Activated gamma-delta T cell treated with Interleukin-2 at 50 U/mL for 16 hours (primary cell): Measurements from ENCODE around the gene MICAL3.
"Not testable (repeated sequence)": the region's sequence is repeated elsewhere in the genome, so short reads cannot be mapped to it uniquely, and the experiment has no call there.

Experiments
- DNase-seq: peaks from one replicate; pipeline ENCODE4 v3.0.0-alpha.2; 2020

Gene MICAL3

GRCh38 chr22:17876878-17877855 is 147.2 kb downstream of the MICAL3 start:
- not testable (repeated sequence) for DNase-seq

GRCh38 chr22:17876306-17876831 is 148.0 kb downstream of the MICAL3 start:
- DNase-seq: no peak

DNA sequence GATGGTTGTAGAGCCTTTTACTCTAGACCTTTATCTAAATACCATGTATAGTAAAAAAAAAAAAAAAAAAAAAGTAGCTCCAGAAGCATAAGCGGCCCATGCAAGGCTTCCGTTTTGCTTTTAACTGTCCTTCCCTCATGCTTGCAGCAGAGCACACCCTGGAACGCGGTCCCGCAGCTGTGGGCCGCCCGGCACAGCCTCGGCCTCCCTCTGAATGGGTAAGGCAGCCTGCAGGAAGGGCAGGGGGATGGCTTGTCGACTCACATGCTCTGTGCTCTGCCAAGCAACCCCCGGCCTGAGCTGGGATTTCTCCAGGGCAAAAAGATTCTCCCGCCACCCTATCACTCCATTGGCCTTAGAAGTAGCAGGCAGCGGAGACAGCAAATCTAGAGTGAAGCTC is 148.7 kb downstream of the MICAL3 start:
- no peak for DNase-seq

GRCh38 chr22:17875156-17875555 is 149.2 kb downstream of the MICAL3 start:
- no peak for DNase-seq

GRCh38 chr22:17874231-17874905 is 150.0 kb downstream of the MICAL3 start:
- no peak for DNase-seq

GRCh38 chr22:17873804-17874203 is 150.6 kb downstream of the MICAL3 start:
- DNase-seq: no peak

DNA sequence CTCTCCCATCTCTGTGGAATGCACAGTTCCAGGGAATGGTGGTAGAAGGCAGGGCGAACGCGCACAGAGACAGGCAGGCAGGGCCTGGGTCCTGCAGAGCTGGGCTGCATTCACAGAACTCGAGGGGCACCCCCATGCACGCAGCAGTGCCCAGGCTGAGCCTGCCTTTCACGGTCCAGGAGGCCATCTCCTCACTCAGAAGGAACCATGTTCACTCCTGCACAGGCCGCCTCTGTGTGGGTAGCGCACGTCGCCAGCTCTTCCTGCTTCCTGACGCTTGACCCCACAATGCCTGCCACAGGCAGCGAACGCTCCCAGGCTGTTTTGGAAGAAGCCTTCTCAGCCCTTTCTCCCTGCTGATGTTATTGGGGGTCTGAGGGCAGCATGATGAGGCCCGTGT is 151.2 kb downstream of the MICAL3 start:
- no peak for DNase-seq

DNA sequence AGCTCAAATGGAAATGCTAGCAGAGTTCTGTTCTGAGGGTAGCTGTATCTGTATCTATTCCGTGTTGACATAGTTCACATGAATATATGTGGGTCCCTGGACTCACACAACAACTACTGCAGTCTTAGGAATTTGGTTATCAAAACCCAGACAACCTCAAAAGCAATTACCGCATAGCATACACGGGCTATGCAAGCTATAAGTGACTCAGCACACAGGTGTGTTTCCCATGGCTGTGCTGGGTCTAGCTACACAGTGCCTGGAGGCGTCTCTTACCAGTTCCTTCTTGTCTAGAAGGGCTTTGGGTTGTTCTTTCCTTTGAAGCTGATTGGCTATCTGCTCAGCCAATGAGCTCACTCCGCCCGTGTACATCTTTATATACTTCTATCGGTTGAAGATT is 151.9 kb downstream of the MICAL3 start:
- DNase-seq: no peak

DNA sequence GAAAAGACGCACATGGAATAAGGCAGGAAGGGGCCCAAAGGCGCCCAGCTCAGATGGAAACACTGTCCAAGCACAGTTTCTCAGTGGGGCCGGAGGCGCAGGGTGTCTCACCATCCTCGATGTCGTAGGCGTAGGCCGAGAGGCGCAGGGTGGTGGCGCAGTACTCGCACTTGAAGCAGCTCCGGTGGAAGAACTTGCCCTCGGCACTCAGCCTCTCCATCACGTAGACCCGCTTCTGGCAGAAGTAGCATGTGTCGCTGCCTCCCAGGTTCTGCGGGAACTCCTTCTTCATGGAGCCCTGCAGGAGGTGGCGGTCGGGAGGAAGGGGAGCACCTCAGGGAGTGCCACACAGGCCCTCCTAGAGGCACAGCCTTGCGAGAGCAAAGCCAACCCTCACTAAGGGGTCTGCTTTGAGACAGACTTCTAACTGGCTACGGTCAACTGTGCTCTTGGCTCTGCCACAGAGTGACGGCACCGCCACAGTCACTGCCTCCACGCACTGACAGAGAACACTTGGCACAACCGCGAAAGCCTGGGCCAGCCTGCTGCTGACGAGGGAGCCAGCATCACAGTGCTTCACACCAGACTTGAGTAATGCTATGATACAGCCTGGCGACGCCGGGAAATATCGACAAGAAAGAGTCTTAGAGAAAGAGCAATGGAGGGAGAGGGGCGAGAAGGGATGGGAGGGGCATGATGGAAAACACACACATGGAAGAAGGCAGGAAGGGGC is 152.5 kb downstream of the MICAL3 start:
- DNase-seq: no peak

GRCh38 chr22:17870407-17870806 is 154.0 kb downstream of the MICAL3 start:
- no peak for DNase-seq

GRCh38 chr22:17869285-17870096 is 154.9 kb downstream of the MICAL3 start:
- no peak for DNase-seq

DNA sequence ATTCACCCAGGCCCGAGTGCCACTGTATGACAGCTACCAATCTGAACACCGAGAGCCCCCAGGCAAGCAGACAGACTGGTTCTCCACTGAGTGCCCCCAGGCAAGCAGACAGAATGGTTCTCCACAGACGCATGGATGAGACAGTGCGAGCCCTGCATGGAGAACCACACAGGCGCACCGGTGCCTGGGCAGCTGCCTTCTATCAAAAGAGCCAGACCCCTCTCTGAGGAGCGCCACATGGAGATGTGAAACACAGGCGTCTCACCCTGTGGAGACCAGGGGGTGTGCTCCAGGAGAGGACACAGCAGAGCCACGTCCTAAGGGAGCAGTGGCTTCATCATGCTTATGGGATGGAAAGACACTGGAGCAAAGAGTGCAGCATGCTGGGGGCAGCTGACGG is 155.6 kb downstream of the MICAL3 start:
- no peak for DNase-seq

GRCh38 chr22:17867160-17867785 is 157.1 kb downstream of the MICAL3 start:
- no peak for DNase-seq

GRCh38 chr22:17866621-17867020 is 157.7 kb downstream of the MICAL3 start:
- DNase-seq: no peak

DNA sequence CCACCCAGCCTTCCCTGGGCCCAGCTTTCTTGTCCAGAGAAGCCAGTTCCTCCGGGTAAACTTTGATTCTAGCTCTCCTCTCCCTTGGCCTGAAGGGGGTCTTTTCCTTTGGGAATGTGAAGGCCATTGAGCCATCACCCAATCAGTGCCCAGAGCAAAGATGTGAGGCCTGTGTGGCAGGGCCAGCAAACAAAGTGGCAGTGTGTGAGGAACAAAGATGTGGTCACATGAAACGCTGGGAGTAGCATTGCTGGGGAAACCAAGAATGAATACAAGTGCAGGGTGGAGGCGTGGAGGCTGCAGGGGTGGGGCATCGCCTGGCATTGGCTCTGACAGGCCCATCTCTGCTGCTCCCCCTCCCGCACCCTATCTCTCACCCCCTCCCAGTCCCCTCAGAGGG is 158.2 kb downstream of the MICAL3 start:
- DNase-seq: no peak

GRCh38 chr22:17865183-17866055 is 158.9 kb downstream of the MICAL3 start:
- DNase-seq: no peak

DNA sequence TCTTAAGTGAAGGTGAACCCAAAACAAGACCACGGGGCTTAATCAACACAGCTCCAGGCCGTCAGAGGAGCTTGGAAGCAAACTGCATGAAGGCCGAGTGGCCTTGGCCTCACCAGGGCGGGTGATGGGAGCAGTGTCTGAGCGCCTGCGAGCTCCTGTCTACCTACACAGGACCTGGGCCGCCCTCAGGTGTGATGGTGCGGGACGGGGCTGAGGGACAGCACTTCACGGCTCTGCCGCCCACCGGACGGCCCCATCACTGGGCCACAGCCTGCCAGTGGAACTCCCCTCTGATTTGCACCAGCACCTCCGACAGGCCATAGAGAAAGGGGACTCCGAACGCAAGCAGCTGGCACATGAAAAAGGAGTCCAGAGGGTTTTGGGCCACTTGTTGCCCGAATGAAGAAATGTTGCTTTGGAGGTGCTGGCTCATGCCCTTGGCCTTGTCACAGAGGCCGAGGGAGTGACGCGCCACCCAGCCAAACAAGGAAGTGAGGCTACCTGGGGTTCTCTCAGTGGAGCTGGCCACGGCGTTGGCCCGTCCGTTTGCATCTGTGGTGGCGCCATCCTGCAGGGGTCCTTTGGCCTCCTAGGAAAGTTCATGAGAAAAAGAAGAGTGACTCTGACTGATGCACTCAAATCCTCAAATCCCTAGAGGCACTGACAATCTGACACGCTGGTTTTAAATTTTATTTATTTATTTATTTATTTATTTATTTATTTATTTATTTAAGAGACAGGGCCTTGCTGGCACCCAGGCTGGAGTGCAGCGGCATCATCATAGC is 159.8 kb downstream of the MICAL3 start:
- no peak for DNase-seq

DNA sequence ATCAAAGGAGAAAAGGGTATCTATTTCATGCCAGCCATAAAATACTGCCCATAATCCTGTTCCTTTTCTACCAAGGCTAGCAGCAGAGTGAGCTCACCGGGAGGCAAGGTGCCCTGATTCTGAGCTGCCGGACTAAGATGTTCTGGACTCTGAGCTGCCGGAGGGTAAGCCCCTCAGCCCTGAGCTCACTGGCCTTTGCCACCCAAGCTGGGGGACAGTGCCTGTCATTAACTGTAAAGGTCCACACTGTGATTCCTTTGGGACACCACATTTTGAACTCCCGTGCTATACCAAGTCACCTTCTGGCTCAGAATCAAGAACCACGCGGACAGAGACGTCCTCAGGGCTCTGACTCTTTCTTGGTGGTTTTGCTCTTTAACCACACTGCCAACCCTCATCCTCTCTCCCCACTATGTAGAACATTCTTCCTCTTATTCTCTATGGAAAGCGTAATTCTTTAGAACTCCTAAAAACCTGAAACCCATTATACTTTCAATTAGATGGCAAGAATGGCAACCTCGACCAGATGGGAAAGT is 161.6 kb downstream of the MICAL3 start:
- no peak for DNase-seq

DNA sequence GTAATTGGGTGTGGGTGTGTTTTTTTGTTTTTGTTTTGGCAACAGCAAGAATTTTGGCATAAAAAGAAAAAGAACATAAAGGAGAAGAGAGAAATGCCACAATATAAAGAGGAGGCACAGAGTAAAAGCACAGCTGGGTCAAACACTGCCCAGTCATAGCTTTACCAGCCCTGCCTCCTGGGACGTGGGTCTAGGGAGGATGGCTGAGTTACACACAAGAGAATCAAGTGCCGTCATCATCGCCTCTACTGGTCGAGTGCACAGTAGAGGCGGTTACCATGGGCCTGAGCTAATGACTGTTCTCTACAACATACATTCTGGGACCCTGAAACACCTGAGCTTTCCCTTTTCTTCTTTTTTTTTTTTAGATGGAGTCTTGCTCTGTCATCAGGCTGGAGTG is 162.5 kb downstream of the MICAL3 start:
- no peak for DNase-seq
